ENCODE measurements around the gene TNS1. TPM values are rescaled to one million over a fixed set of nuclear protein-coding genes. Genes with fewer than 3 reads are reported as not detected.

TNS1 gene
- total and polyA plus RNA-seq, 10 of the 15 experiments (the other 5 are each of a cell fraction or from before 2014, with no cell fraction given): 0.05 to 0.44 TPM; not detected in 8

DNA sequence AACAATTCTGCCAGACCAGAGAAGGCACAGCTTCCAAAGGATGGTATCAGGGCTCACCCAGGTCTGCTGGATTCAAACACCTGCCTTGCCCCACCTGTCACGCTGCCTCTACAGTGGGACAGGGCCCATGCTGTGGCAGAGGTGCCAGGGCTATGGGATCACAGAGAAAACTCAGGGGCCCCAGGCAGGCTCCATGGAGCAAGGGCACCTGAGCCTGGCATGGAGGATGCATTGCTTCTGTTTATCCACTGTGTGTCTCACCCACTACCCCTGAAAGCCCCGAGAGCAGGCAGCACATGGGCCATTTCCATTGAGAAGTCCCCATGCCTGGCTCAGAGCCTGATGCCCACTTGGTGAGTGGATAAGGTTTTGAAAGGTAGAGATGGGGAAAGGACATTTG is 76.0 kb downstream of the TNS1 start (continued):
- no peak for TF ChIP-seq ZNF687 (IDR thresholded peaks at IDR 0.05)
- TF ChIP-seq NFXL1 (IDR thresholded peaks at IDR 0.05; ENCODE audit: borderline replicate concordance): no peak

GRCh38 chr2:217924346-217924901 is 78.4 kb downstream of the TNS1 start:
- H3K36me3 ChIP-seq (ENCODE audit: control insufficient read depth in 2 of 2, insufficient read depth in 2 of 2, low read length in 1 of 2): no peaks in the 10 kb centered on the region
- BruUV-seq (replicated peaks): no TSS peak
- DNase-seq (ENCODE audit: low read depth, low spot score) (no peak), ATAC-seq (no peak), FAIRE-seq (no peak)
- no peak overlapping the region for H3K4me3 ChIP-seq
- no peak overlapping the region for H3K27ac ChIP-seq (ENCODE audit: control insufficient read depth, insufficient read depth)
- H3K4me1 ChIP-seq (ENCODE audit: control insufficient read depth, insufficient read depth, low read length): no peaks in the 10 kb centered on the region
- no peaks in the 10 kb centered on the region for H3K79me2 ChIP-seq (ENCODE audit: control insufficient read depth, insufficient read depth, low read length)
- H3K27me3 ChIP-seq (replicated peaks in 1 of 2; ENCODE audit: control insufficient read depth in 2 of 2, insufficient read depth in 2 of 2, low read length in 1 of 2): peaks cover 0 to 5% of the 10 kb centered on the region in 2 experiments; a peak in 2 of 4 replicates
- H4K20me1 ChIP-seq (ENCODE audit: control insufficient read depth, insufficient read depth): no peaks in the 10 kb centered on the region
- in situ Hi-C loops (cut with MboI) (no loop called here), intact Hi-C loops (cut with micrococcal nuclease; ENCODE audit: unreplicated experiment) (no loop called here)
- ChIA-PET SMC1A (ENCODE audit: uncharacterized antibody, unreplicated experiment) (no interaction called here), RAD21 (ENCODE audit: unreplicated experiment) (no interaction called here), POLR2A (no interaction called here), CTCF (no interaction called here)
- no peak overlapping the region for H3K9ac ChIP-seq (ENCODE audit: control insufficient read depth, insufficient read depth, low read length)
- H3K9me3 ChIP-seq (replicated peaks; ENCODE audit: control insufficient read depth, insufficient read depth, low read length): no peaks in the 10 kb centered on the region
- no peak overlapping the region for H2AFZ ChIP-seq (ENCODE audit: control insufficient read depth, low read depth, low read length)
- 16% methylated on average over 5 of the region's 5 CpGs for WGBS (ENCODE audit: insufficient coverage, insufficient replicate concordance, low lambda C conversion rate, missing lambda C conversion rate)
- TF ChIP-seq MLLT1 (IDR thresholded peaks at IDR 0.05): no peak
- no peak for TF ChIP-seq PAX8 (IDR thresholded peaks at IDR 0.05)
- TF ChIP-seq WRNIP1 (IDR thresholded peaks at IDR 0.05; ENCODE audit: borderline replicate concordance, low read depth, low read length): no peak
- no peak for TF ChIP-seq IRF4 (IDR thresholded peaks at IDR 0.05; ENCODE audit: low read depth, low read length)
- TF ChIP-seq ZNF384 (IDR thresholded peaks at IDR 0.05; ENCODE audit: borderline replicate concordance, low read depth, low read length): no peak
- TF ChIP-seq CBFB (IDR thresholded peaks at IDR 0.05; ENCODE audit: low read depth): no peak
- no peak for TF ChIP-seq FOS (IDR thresholded peaks at IDR 0.05; ENCODE audit: borderline replicate concordance, extremely low read depth, insufficient read length)
- TF ChIP-seq NFYB (IDR thresholded peaks at IDR 0.05; ENCODE audit: insufficient read depth, low read depth, low read length): no peak
- no peak for TF ChIP-seq ZBTB40 (IDR thresholded peaks at IDR 0.05; ENCODE audit: borderline replicate concordance)
- H3K4me2 ChIP-seq (ENCODE audit: control insufficient read depth, insufficient read depth): no peak overlapping the region
